ENCODE measurements around the gene OTULINL.
"Not testable (repeated sequence)": the region's sequence is repeated elsewhere in the genome, so short reads cannot be mapped to it uniquely, and the experiment has no call there.

Gene OTULINL

GRCh38 chr5:14581106-14581890 lies at the start of gene OTULINL:
TSS of gene OTULINL (plus strand) at chr5:14581792. CDS start at chr5:14581895, 103 bp downstream.
- DNase-seq (ENCODE audit: low read depth in 2 of 2): peak; percentile 73 to 81

- no peak for DNase-seq (ENCODE audit: low read depth in 2 of 2)
Measured at GRCh38 chr5:14532180-14532579, 49.4 kb upstream of the OTULINL start.

GRCh38 chr5:14534773-14535172 lies 46.8 kb upstream of the OTULINL start:
- no peak for DNase-seq (ENCODE audit: low read depth in 2 of 2)

- DNase-seq (ENCODE audit: low read depth in 2 of 2): no peak
Measured at GRCh38 chr5:14545308-14545707, 36.3 kb upstream of the OTULINL start.

- no peak for DNase-seq (ENCODE audit: low read depth in 2 of 2)
Measured at GRCh38 chr5:14545862-14546261, 35.7 kb upstream of the OTULINL start.

GRCh38 chr5:14547666-14548065 lies 33.9 kb upstream of the OTULINL start:
- no peak for DNase-seq (ENCODE audit: low read depth in 2 of 2)

GRCh38 chr5:14551211-14551610 lies 30.4 kb upstream of the OTULINL start:
- no peak for DNase-seq (ENCODE audit: low read depth in 2 of 2)

- DNase-seq (ENCODE audit: low read depth in 2 of 2): no peak
Measured at GRCh38 chr5:14552017-14552416, 29.6 kb upstream of the OTULINL start.

- DNase-seq (ENCODE audit: low read depth in 2 of 2): not testable (repeated sequence)
Measured at GRCh38 chr5:14554288-14554687, 27.3 kb upstream of the OTULINL start.

- DNase-seq (ENCODE audit: low read depth in 2 of 2): no peak
Measured at GRCh38 chr5:14556015-14556414, 25.6 kb upstream of the OTULINL start.

GRCh38 chr5:14557203-14557770 lies 24.3 kb upstream of the OTULINL start:
- DNase-seq (ENCODE audit: low read depth in 2 of 2): no peak

GRCh38 chr5:14557791-14558415 lies 23.7 kb upstream of the OTULINL start:
- no peak for DNase-seq (ENCODE audit: low read depth in 2 of 2)

- no peak for DNase-seq (ENCODE audit: low read depth in 2 of 2)
Measured at GRCh38 chr5:14560091-14560595, 21.4 kb upstream of the OTULINL start.

GRCh38 chr5:14561741-14562140 lies 19.9 kb upstream of the OTULINL start:
- no peak for DNase-seq (ENCODE audit: low read depth in 2 of 2)

- no peak for DNase-seq (ENCODE audit: low read depth in 2 of 2)
Measured at GRCh38 chr5:14568333-14568732, 13.3 kb upstream of the OTULINL start.

GRCh38 chr5:14569948-14570691 lies 11.5 kb upstream of the OTULINL start:
- no peak for DNase-seq (ENCODE audit: low read depth in 2 of 2)

GRCh38 chr5:14571901-14572300 lies 9.7 kb upstream of the OTULINL start:
- no peak for DNase-seq (ENCODE audit: low read depth in 2 of 2)

- no peak for DNase-seq (ENCODE audit: low read depth in 2 of 2)
Measured at GRCh38 chr5:14572385-14572784, 9.2 kb upstream of the OTULINL start.

GRCh38 chr5:14572836-14573235 lies 8.8 kb upstream of the OTULINL start:
- DNase-seq (ENCODE audit: low read depth in 2 of 2): no peak

- no peak for DNase-seq (ENCODE audit: low read depth in 2 of 2)
Measured at GRCh38 chr5:14574096-14574495, 7.5 kb upstream of the OTULINL start.

GRCh38 chr5:14574891-14575508 lies 6.6 kb upstream of the OTULINL start:
- DNase-seq (ENCODE audit: low read depth in 2 of 2): no peak

GRCh38 chr5:14576206-14576605 lies 5.4 kb upstream of the OTULINL start:
- DNase-seq (ENCODE audit: low read depth in 2 of 2): no peak

All from stimulated activated CD4-positive, alpha-beta T cell treated with anti-CD3 and anti-CD28 coated beads, Interleukin-1b, Interleukin-23, amount 100 ng/mL, for 1 hour (primary cell).